HG03039 (cell line): ENCODE data around the gene NAA30.

ENCODE experiments used
- ATAC-seq: cut with Tn5 transposase; IDR thresholded peaks from one replicate; pipeline ENCODE4 v1.9.1; 2021; ENCODE audit warnings: mild to moderate bottlenecking, moderate library complexity; ENCODE audit not compliant: unreplicated experiment

Gene NAA30

GRCh38 chr14:57392830-57393229, 2.4 kb downstream of the NAA30 start:
- ATAC-seq: no peak

GRCh38 chr14:57400556-57401494, 10.4 kb downstream of the NAA30 start:
- ATAC-seq: no peak

- ATAC-seq: no peak
These were observed 11.1 kb downstream of the NAA30 start for GRCh38 chr14:57401501-57401900.

DNA sequence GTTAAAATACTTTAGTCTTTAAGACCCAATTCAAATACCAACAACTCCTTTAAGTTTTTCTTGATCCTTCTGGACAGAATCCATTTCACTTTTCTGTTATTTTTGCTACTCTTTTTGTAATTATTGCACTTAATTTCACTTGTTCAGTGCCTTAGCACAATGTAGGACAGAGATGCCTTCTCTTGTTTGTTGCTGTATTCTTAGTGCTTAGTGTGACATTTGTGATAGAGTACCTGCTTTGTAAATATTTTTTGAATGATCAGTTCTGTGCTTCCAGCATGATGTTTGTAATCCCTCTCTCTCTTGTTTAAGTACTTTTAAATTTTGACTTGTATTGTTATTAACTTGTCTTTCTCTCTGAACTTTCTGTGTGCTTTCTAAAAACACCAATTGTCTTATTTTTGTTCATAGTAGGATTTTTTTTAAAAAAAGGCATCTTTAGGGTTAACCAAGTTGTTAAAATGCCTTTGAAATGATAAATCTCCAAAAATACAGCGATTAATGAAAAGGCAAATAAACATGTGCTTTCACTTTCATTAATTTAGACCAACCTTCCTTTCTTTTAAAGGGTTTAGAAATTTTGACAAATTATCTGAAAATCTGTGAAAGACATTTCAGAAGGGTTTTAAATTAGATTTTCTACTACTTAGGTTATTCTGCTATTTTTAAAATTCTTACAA, 11.9 kb downstream of the NAA30 start:
- ATAC-seq: no peak

- no peak for ATAC-seq
These were observed 13.1 kb downstream of the NAA30 start for GRCh38 chr14:57403521-57403864.

- no peak for ATAC-seq
These were observed 15.2 kb downstream of the NAA30 start for GRCh38 chr14:57405562-57405961.

DNA sequence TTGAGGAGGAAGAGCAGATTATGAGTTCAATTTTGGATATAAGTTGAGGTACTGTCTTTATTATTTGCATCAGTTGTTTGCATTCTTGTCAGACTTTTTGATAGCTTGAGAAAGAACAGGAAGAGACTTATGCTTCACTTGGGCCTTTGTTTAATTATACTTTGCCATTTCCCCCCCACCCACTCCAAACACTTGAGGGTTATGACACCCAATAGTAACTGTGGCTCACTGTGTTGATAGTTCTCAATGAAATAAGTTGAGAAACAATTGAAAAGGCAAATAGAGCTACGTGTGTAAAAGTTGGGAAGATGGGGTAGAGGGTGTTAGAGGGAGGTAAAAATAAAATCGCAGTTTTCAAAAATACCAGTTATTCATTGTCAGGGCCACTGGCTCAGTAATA, 17.7 kb downstream of the NAA30 start:
- ATAC-seq: no peak

- ATAC-seq: no peak
These were observed 18.2 kb downstream of the NAA30 start for GRCh38 chr14:57408634-57409033.

- no peak for ATAC-seq
These were observed 22.0 kb downstream of the NAA30 start for GRCh38 chr14:57412341-57412740.

DNA sequence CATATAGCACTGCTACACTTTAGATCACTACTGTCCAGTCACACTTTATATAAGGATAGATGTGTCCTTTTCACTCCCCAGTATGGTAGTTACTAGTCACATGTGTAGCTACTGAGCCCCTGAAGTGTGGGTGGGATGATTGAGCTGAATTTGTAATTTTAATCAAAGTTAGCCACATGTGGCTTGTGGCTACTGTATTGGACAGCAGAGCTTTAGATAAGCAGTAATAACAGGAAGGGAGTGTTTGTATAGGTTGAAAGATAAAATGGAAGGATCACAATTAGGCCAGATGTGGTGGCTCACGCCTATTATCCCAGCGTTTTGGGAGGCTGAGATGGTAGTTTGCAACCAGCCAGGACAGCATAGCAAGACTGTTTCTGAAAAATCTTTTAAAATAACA, 23.5 kb downstream of the NAA30 start:
- no peak for ATAC-seq

- ATAC-seq: no peak
These were observed 26.8 kb downstream of the NAA30 start for GRCh38 chr14:57417228-57417627.

DNA sequence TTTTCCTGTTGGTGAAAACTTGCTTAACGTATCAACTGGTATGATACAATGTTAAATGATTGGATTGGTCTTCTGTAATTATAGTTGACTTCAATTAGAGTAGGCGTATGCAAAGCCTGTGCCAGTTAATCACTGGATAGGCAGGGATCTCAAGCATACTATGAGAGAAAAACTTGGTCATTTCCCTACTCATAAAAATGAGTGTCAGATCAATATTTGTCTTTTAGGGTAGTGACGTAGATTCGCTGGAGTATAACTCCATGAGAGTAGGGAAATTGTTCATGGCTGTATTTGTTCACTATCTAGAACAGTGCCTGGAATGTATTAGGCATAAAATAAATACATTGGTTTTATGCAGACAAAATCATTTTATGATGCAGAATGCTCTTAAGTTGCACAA, 28.6 kb downstream of the NAA30 start:
- ATAC-seq: no peak

DNA sequence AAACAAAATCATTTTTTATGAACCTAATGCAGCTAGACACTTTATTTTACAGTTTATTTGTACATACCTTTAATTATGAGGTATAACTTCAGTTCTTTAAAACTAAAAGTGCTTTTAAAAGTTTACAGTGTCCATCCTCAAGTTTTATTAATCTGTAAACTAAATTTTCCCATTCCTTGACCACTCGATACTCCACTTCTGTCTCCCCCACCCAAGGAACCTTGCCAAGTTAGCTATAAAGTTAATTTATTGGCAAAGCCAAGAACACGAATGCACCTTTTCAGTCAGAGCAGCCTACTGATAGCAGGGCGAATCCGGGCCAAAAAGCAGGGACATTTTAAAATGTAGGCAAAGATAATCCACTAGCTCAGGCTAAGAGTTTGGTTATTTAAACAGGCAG, 29.6 kb downstream of the NAA30 start:
- ATAC-seq: no peak

GRCh38 chr14:57420986-57421385, 30.6 kb downstream of the NAA30 start:
- no peak for ATAC-seq

GRCh38 chr14:57435923-57436322, 45.5 kb downstream of the NAA30 start:
- no peak for ATAC-seq

DNA sequence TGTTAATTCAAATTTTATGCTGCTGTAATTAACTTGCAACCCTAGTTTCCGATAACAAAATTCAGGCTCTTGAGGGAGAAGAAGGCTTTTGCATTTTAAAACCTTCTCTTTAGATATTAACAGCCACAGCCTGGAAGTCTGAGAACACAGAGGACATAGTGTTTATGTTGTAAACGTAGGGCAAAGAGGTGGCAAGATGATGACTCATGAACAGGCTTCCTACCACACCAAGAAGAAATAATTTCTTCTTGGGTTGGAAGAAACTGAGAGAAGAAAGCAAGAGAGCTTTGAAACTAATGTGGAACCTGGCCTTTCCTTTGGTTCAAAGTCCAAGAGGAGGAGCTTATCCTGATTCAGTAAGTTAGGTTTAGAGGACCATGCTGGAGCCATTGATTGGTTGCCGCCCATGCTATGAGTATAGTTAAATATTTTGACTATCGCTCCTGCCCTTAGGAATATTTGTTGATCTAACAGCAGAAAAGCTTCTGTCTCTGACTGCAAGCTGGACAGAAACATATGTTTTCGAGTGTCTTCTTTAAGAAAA, 71.5 kb downstream of the NAA30 start:
- ATAC-seq: no peak

GRCh38 chr14:57462551-57462950, 72.2 kb downstream of the NAA30 start:
- no peak for ATAC-seq

GRCh38 chr14:57464008-57464730, 73.8 kb downstream of the NAA30 start:
- ATAC-seq: peak; percentile 67
